Vagina (tissue), 2 donors: ENCODE measurements around the gene GRIFIN. TPM values are rescaled to one million over a fixed set of nuclear protein-coding genes. Genes with fewer than 3 reads are reported as not detected.

ENCODE experiments used
- DNase-seq, 2 donors: peaks; one replicate each; pipeline ENCODE4 v3.0.0-alpha.2; 2017; ENCODE audit errors: extremely low spot score in 2 of 2
- H3K27ac ChIP-seq: fragments of 200-600 bp; sonication (generic); one replicate; pipeline ENCODE4 v1.5.1; 2019
- H3K27me3 ChIP-seq: fragments of 200-600 bp; sonication (generic); one replicate; pipeline ENCODE4 v1.5.1; 2019
- H3K36me3 ChIP-seq, 2 donors: fragments of 200-600 bp; sonication (generic); one replicate each; pipeline ENCODE4 v1.5.1; 2017 to 2019
- H3K4me1 ChIP-seq: fragments of 200-600 bp; sonication (generic); one replicate; pipeline ENCODE4 v1.5.1; 2019
- H3K4me3 ChIP-seq, 2 donors: fragments of 200-600 bp; sonication (generic); 1 replicate in 1 of 2; 2 replicates in 1 of 2; pipeline ENCODE4 v1.5.1; 2016 to 2019
- H3K9me3 ChIP-seq: fragments of 200-600 bp; sonication (generic); one replicate; pipeline ENCODE4 v1.5.1; 2019
- POLR2A ChIP-seq, 2 donors: fragments of 450-650 bp; IDR thresholded peaks; one replicate each; pipeline ENCODE4 v1.6.1; 2017; ENCODE audit warnings: antibody characterized with exemption in 2 of 2, mild to moderate bottlenecking in 2 of 2, moderate library complexity in 2 of 2
- POLR2AphosphoS5 ChIP-seq, 2 donors: sonication (generic); formaldehyde crosslinking; IDR thresholded peaks; one replicate each; pipeline ENCODE4 v1.9.0; 2017; ENCODE audit warnings: antibody characterized with exemption in 2 of 2, mild to moderate bottlenecking in 2 of 2, low read depth in 1 of 2; ENCODE audit not compliant: insufficient read depth in 1 of 2
- intact Hi-C: fragments of 100-400 bp; cut with DNase I; formaldehyde crosslinking; loops from one replicate; pipeline ENCODE4 v1.15.1; 2023
- total RNA-seq: library from RNA; depleted of rRNA; stranded (reverse); fragments of >200 nt; gene quantifications from one replicate; pipeline ENCODE4 v1.2.3, GENCODE V29; 2016
- TF ChIP-seq, protein P1 (sequence below), 3 experiments: fragments of 450-650 bp in 2 of 3; fragments of 200-600 bp in 1 of 3; sonication (generic) in 1 of 3; IDR thresholded peaks; one replicate each; pipeline ENCODE4 v1.5.1; 2017 to 2019; ENCODE audit warnings: antibody characterized with exemption in 3 of 3, mild to moderate bottlenecking in 2 of 3, moderate library complexity in 2 of 3

Gene GRIFIN
- total RNA-seq, 1 donor from 2014 or later = not detected

DNA sequence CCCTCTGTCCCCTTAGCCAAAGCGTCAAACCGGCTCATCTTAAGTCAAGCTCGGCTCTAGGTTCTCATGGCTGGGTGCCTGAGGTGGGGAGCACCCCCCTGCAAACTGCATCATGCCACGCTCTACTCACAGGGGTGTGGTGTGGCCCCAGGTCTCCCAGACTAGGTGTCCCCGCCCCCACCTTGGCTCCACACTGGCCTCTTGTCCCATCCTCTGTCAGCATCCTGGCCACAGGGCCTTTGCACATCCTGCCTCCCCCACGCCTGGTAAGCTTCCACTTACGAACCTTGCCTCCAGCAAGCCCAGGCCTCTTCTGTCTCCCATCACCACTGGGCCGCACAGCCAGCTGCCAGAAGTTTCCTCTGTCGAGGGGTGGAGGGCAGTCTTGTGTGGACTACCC is 20.2 kb upstream of the GRIFIN start:
- Histone ChIP-seq H3K27ac (no peak overlapping the region), H3K36me3 (no peaks in the 10 kb centered on the region), H3K27me3 (no peaks in the 10 kb centered on the region), H3K4me3 (no peak overlapping the region), H3K9me3 (no peaks in the 10 kb centered on the region), H3K4me1 (peaks cover 28% of the 10 kb centered on the region)
- no peak for DNase-seq
- TF ChIP-seq POLR2AphosphoS5 (IDR thresholded peaks at IDR 0.05; ENCODE audit: insufficient read depth in 1 of 2, low read depth in 1 of 2) (no peak), POLR2A (IDR thresholded peaks at IDR 0.05) (no peak)
- TF ChIP-seq, protein P1, sequence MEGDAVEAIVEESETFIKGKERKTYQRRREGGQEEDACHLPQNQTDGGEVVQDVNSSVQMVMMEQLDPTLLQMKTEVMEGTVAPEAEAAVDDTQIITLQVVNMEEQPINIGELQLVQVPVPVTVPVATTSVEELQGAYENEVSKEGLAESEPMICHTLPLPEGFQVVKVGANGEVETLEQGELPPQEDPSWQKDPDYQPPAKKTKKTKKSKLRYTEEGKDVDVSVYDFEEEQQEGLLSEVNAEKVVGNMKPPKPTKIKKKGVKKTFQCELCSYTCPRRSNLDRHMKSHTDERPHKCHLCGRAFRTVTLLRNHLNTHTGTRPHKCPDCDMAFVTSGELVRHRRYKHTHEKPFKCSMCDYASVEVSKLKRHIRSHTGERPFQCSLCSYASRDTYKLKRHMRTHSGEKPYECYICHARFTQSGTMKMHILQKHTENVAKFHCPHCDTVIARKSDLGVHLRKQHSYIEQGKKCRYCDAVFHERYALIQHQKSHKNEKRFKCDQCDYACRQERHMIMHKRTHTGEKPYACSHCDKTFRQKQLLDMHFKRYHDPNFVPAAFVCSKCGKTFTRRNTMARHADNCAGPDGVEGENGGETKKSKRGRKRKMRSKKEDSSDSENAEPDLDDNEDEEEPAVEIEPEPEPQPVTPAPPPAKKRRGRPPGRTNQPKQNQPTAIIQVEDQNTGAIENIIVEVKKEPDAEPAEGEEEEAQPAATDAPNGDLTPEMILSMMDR (IDR thresholded peaks at IDR 0.05) = no peak
- intact Hi-C loops = no loop called here

DNA sequence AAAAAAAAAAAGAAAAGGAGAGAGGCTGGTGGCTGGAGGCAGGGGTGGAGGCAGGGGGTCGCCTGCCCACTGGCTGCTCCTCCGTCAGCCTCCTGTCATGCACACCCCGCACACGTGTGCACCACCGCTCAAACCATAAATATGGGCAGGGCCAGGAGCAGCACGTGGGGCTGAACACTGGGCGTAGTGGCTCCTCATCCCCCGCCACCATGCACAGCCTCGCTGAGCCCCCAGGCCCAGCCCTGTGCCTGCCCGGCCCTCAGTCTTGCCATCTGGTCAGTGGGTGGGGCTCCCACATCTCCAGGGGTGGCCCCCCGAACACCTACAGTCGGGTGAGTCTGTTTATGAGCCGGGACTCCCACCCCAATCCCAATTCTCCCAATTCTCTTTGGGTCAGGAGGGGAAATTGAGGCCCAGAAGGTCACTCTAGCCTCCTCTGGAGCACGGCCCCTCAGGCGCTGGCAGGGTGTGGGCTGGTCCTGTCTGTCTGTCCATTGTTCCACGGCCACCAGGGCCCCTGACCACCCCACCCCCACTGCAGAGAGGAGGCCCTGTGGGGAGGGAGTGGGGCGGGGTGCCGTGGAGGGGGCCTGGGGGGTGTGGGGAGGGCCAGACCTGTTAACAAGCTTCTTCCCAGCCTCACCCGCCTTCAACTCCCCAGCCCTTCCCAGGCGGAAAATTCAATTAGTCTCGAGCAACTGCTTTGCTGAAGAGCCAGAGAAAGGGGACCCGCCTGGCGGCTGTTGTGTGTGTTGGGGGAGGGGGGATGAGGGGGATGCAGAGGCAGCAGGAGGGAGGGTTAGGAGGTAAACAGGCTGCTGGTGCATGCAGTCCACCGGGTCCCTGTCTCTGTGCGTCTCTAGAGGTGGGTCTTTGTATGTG is 19.5 kb upstream of the GRIFIN start:
- H3K36me3 ChIP-seq = no peaks in the 10 kb centered on the region
- no peak overlapping the region for H3K27ac ChIP-seq
- no peak overlapping the region for H3K4me3 ChIP-seq
- no peaks in the 10 kb centered on the region for H3K27me3 ChIP-seq
- peaks cover 28% of the 10 kb centered on the region for H3K4me1 ChIP-seq
- no peak for DNase-seq
- intact Hi-C loops = no loop called here
- TF ChIP-seq, protein P1 (IDR thresholded peaks at IDR 0.05) = no peak
- TF ChIP-seq POLR2AphosphoS5 (IDR thresholded peaks at IDR 0.05; ENCODE audit: insufficient read depth in 1 of 2, low read depth in 1 of 2) (no peak), POLR2A (IDR thresholded peaks at IDR 0.05) (no peak)
- H3K9me3 ChIP-seq = no peaks in the 10 kb centered on the region

DNA sequence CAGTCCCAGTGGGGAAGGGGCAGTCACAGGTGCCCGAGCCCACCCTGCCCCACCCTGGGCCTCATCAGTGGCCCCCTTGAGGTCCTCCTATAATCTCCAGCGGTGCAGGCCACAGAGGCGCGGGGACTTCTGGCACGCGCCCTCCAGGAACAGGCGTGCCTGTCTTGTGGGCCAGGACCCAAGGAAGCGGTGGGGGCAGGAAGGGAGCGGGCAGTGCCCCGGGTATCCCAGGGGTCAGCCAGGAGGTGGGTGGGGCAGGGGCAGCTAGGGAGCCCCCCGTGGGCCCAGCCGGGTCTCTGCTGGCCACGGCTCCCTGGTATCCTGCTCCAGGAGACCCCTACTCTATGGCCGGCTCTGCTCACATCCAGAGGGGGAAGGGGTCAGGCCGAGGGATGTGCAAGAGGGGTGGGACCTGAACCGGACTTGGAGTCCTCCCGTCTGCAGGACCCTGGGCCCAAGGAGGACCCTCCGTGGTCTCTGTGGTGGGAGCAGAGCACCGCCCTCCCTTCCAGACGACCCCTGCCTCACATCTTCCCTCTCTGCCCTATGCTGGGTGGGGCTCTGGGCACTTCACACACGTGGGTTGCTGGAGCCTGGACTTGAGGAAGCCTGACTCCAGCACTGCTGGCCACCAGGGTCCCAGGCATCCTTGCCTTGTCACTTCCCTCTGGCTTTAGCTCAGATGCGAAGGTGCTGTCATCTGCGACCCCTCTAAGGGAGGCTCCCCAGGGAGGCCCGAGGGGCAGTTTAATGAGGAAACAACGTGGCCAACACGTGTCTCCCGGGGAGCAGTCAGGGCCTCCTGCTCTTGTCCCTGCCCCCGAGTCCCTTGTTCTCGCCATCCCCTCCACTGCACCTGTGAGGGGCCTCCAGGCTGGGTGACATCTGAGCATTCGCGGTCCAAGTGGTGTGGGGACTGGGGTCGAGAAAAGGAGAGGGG is 18.3 kb upstream of the GRIFIN start:
- no peak overlapping the region for H3K27ac ChIP-seq
- intact Hi-C loops = no loop called here
- no peak overlapping the region for H3K4me3 ChIP-seq
- H3K27me3 ChIP-seq = no peaks in the 10 kb centered on the region
- no peaks in the 10 kb centered on the region for H3K36me3 ChIP-seq
- peaks cover 40% of the 10 kb centered on the region for H3K4me1 ChIP-seq
- no peak for TF ChIP-seq POLR2A (IDR thresholded peaks at IDR 0.05)
- TF ChIP-seq, protein P1 (IDR thresholded peaks at IDR 0.05) = no peak
- no peak for TF ChIP-seq POLR2AphosphoS5 (IDR thresholded peaks at IDR 0.05; ENCODE audit: insufficient read depth in 1 of 2, low read depth in 1 of 2)
- no peaks in the 10 kb centered on the region for H3K9me3 ChIP-seq
- no peak for DNase-seq

DNA sequence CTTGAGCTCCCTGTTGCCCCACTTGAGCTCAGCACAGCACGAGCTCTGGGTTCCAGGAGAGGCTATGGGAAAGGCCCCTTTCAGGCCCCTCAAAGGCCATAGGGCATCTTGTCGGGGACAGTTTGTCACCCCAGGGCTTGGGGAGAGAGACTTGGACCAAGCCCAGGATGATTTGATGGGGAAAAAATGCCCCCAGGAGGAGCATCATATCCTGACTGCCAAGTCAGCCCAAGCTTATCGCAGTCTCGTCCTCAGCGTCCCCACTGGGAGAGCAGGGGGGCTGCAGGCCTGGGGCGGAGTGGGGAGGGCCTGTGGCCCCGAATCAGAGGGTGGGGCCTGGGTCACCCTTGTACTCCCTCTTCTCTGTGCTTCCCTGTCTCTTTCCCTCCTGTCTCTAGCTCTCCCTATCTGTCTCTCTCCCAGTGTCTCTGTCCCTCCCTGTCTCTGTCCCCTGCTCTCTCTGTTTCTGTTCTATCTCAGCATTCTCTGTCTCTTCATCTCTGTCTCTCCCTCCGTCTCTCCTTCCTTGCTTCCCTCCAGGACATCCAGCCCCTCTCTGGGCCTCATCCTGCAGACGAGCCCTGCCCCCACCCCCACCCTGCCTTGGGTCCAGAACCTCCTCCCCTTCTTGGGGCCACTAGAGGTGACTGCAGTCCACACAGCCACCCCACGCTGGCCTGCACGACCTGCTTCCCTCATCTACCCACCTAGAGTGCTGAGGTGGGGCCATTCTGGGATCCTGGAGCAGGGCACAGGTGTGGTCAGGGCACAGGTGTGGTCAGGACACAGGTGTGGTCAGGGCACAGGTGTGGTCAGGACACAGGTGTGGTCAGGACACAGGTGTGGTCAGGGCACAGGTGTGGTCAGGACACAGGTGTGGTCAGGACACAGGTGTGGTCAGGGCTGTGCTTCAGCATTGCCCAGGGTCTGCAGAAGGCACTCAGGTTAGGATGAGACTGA is 17.3 kb upstream of the GRIFIN start:
- H3K27me3 ChIP-seq = no peaks in the 10 kb centered on the region
- no peak overlapping the region for H3K4me3 ChIP-seq
- no peaks in the 10 kb centered on the region for H3K9me3 ChIP-seq
- TF ChIP-seq POLR2AphosphoS5 (IDR thresholded peaks at IDR 0.05; ENCODE audit: insufficient read depth in 1 of 2, low read depth in 1 of 2) = no peak
- H3K27ac ChIP-seq = no peak overlapping the region
- DNase-seq = no peak
- intact Hi-C loops = no loop called here
- no peaks in the 10 kb centered on the region for H3K36me3 ChIP-seq
- H3K4me1 ChIP-seq = peaks cover 49% of the 10 kb centered on the region

DNA sequence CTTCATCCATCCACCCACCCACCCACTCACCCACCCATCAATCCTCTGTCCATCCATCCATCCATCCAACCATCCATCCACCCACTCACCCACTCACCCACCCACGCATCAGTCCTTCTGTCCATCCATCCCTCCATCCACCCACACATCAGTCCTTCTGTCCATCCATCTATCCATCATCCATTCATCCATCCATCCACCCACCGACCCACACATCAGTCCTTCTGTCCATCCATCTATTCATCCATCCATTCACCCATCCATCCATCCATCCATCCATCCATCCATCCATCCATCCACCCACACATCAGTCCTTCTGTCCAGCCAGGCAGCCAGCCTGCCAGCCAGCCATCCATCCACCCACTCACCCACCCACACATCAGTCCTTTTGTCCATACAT is 15.8 kb upstream of the GRIFIN start:
- intact Hi-C loops = no loop called here
- no peaks in the 10 kb centered on the region for H3K36me3 ChIP-seq
- H3K4me3 ChIP-seq = no peak overlapping the region
- DNase-seq = no peak
- no peak overlapping the region for H3K27ac ChIP-seq
- no peaks in the 10 kb centered on the region for H3K9me3 ChIP-seq
- H3K27me3 ChIP-seq = no peaks in the 10 kb centered on the region
- TF ChIP-seq, protein P1 (IDR thresholded peaks at IDR 0.05) = no peak
- TF ChIP-seq POLR2A (IDR thresholded peaks at IDR 0.05) = no peak
- TF ChIP-seq POLR2AphosphoS5 (IDR thresholded peaks at IDR 0.05; ENCODE audit: insufficient read depth in 1 of 2, low read depth in 1 of 2) = no peak
- H3K4me1 ChIP-seq = peaks cover 54% of the 10 kb centered on the region
